Keratinocyte (primary cell): ENCODE measurements around the gene CNIH4.

ENCODE experiments used
- EZH2 ChIP-seq: IDR thresholded peaks from one replicate; pipeline ENCODE4 v1.6.1; 2012; ENCODE audit warnings: inconsistent platforms, mild to moderate bottlenecking, low read length, moderate library complexity
- TF ChIP-seq, protein P1 (sequence below), 3 experiments: IDR thresholded peaks in 1 of 3; conservative IDR thresholded peaks in 1 of 3; optimal IDR thresholded peaks in 1 of 3; 2 replicates in 2 of 3; 3 replicates in 1 of 3; pipeline versions ENCODE3 to v1.5.1; 2011; ENCODE audit warnings: low read length in 3 of 3, mild to moderate bottlenecking in 3 of 3, moderate library complexity in 2 of 3, control low read depth in 1 of 3, inconsistent platforms in 1 of 3; ENCODE audit not compliant: insufficient read depth in 2 of 3; ENCODE audit errors: extremely low read depth in 1 of 3

DNA sequence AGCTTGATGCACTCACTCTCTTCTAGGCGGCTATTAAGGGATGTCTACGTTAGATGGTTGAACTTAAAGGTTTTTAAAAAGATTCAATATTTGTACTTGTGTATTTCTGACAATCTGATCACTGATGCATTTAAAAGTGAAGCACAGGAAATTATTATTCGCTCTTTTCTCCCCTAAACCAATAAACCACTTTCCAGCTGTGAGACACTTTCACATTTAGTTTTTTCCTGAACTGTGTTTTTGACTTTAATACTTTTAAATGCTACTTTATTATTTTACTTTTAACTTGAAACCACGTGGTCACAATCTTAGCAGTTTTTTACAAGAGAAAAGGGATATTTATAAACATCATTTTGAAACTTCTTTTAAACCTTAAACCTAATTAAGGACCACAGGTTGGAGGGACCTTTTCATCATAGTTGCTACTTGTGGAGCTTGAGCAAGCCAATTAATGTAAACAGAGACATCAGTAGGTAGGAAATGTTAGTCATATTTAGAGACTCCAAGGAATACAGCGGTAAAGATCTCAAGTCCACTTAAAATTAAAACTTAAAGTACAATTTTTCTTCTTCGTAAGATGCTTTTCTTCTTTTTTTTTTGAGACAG lies 68.7 kb downstream of the CNIH4 start:
- TF ChIP-seq EZH2, result no peak
- TF ChIP-seq, protein P1, sequence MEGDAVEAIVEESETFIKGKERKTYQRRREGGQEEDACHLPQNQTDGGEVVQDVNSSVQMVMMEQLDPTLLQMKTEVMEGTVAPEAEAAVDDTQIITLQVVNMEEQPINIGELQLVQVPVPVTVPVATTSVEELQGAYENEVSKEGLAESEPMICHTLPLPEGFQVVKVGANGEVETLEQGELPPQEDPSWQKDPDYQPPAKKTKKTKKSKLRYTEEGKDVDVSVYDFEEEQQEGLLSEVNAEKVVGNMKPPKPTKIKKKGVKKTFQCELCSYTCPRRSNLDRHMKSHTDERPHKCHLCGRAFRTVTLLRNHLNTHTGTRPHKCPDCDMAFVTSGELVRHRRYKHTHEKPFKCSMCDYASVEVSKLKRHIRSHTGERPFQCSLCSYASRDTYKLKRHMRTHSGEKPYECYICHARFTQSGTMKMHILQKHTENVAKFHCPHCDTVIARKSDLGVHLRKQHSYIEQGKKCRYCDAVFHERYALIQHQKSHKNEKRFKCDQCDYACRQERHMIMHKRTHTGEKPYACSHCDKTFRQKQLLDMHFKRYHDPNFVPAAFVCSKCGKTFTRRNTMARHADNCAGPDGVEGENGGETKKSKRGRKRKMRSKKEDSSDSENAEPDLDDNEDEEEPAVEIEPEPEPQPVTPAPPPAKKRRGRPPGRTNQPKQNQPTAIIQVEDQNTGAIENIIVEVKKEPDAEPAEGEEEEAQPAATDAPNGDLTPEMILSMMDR (optimal IDR thresholded peaks at IDR 0.05 in 1 of 3, IDR thresholded peaks at IDR 0.05 in 1 of 3, conservative IDR thresholded peaks at IDR 0.05 in 1 of 3; ENCODE audit: extremely low read depth in 1 of 3, insufficient read depth in 2 of 3, low read length in 3 of 3), result no peak
